ENCODE data around the gene BHLHA9.

BHLHA9 gene

GRCh38 chr17:1256699-1257098, 13.5 kb upstream of the BHLHA9 start:
- DNase-seq, result no peak

GRCh38 chr17:1260086-1260769, 10.0 kb upstream of the BHLHA9 start:
- no peak for DNase-seq

- no peak for DNase-seq
Observed at GRCh38 chr17:1260770-1261161, 9.5 kb upstream of the BHLHA9 start.

- no peak for DNase-seq
Observed at GRCh38 chr17:1264196-1264595, 6.0 kb upstream of the BHLHA9 start.

- DNase-seq, result no peak
Observed at GRCh38 chr17:1267471-1267943, 2.7 kb upstream of the BHLHA9 start.

GRCh38 chr17:1271030-1271423, 783 bp downstream of the BHLHA9 start:
- DNase-seq, result no peak

- DNase-seq, result no peak
Observed at GRCh38 chr17:1271441-1271840, 1.2 kb downstream of the BHLHA9 start.

- DNase-seq, result no peak
Observed at GRCh38 chr17:1272701-1273100, 2.5 kb downstream of the BHLHA9 start.

- DNase-seq, result no peak
Observed at GRCh38 chr17:1273492-1274244, 3.4 kb downstream of the BHLHA9 start.

- DNase-seq, result no peak
Observed at GRCh38 chr17:1274245-1274608, 4.0 kb downstream of the BHLHA9 start.

GRCh38 chr17:1275205-1275961, 5.1 kb downstream of the BHLHA9 start:
- no peak for DNase-seq

- DNase-seq, result peak; percentile 57
Observed at GRCh38 chr17:1275962-1276736, 5.9 kb downstream of the BHLHA9 start.

GRCh38 chr17:1280652-1281051, 10.4 kb downstream of the BHLHA9 start:
- DNase-seq, result no peak

GRCh38 chr17:1286379-1287106, 16.3 kb downstream of the BHLHA9 start:
- no peak for DNase-seq

GRCh38 chr17:1289695-1290094, 19.5 kb downstream of the BHLHA9 start:
- DNase-seq, result no peak

- DNase-seq, result no peak
Observed at GRCh38 chr17:1290676-1291075, 20.4 kb downstream of the BHLHA9 start.

GRCh38 chr17:1294157-1294717, 24.0 kb downstream of the BHLHA9 start:
- DNase-seq, result peak; percentile 58

GRCh38 chr17:1298606-1299005, 28.4 kb downstream of the BHLHA9 start:
- DNase-seq, result peak; percentile 19

GRCh38 chr17:1299552-1300370, 29.5 kb downstream of the BHLHA9 start:
- DNase-seq, result no peak

- no peak for DNase-seq
Observed at GRCh38 chr17:1300371-1300905, 30.2 kb downstream of the BHLHA9 start.

GRCh38 chr17:1301546-1301945, 31.3 kb downstream of the BHLHA9 start:
- DNase-seq, result no peak

Measured in stimulated activated naive CD4-positive, alpha-beta T cell treated with Interleukin-2 at 50 U/mL for 16 hours (primary cell).